ENCODE measurements around the gene MSI2. TPM values are rescaled to one million over a fixed set of nuclear protein-coding genes. Genes with fewer than 3 reads are reported as not detected.

Gene MSI2
- total RNA-seq, 1 donor from 2014 or later = 90.7 TPM

DNA sequence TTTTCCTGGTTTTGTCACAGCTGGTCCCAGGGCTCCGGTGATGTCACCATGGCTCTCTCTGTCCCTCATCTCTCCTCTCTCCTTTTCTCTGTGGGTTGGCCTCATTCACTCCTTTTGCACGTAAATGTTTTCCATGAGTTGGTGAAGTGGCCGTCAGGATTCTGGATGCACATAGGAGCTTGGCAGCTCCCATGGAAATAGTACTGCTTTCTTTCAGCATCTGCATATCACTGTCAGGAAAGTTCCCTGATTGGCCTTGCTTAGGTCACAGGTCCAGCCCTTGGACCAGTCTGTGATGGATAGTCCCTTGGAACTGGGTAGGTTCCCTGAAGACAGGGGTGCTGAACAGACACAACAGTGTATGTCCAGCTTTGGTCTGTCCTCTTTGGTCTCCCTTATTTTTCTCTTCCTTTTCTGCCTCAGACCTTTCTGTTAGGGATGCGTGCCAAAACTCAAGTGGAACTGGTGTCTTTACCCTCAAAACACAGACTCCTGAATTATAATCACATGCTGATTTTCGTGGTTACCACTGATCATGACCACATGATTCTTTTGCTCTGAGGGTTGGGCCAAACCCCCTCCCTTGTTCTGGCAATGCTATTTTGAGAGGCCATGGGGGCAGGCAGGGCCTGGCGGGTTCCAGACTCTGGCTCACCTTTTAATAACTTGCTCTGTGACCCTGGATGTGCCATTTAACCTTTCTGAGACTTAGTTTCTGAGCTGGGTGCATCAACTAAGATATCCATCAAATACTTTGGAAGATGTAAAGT is 99.0 kb downstream of the MSI2 start:
- DNase-seq = no peak
- intact Hi-C loops (cut with micrococcal nuclease) = no loop called here
- peak; percentile 82 for ATAC-seq

DNA sequence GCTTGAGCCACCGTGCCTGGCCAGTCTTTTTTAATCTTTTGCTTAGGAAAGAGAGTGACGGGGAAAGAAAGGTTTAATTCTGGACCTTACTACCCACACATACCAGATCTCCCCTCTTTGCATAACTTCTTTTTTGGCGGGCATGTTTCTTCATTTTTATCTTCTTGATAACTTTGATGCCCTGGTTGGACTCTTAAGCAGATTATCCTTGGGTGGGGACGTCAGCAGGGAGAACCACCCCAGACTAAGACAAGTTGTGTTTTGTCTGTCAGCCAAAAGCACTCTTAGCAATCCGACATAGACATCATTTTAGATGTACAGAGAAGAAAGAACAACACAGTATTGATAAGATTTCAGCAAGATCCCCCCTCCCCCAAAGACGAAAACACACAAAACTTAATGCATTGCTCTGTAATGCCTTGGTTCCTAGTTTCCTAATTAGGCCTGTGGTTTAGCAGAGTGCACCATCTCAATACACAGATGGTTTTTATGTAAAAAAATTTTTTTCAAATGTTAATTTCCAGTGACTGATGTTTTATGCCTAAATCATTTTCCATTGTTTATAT is 99.9 kb downstream of the MSI2 start:
- intact Hi-C loops (cut with micrococcal nuclease) = no loop called here
- ATAC-seq = no peak
- DNase-seq = no peak

GRCh38 chr17:57356719-57357391 is 100.5 kb downstream of the MSI2 start:
- no peak for DNase-seq
- ATAC-seq = no peak
- intact Hi-C loops (cut with micrococcal nuclease) = no loop called here

- intact Hi-C loops (cut with micrococcal nuclease) = no loop called here
These were observed 101.1 kb downstream of the MSI2 start for GRCh38 chr17:57357392-57357784.

DNA sequence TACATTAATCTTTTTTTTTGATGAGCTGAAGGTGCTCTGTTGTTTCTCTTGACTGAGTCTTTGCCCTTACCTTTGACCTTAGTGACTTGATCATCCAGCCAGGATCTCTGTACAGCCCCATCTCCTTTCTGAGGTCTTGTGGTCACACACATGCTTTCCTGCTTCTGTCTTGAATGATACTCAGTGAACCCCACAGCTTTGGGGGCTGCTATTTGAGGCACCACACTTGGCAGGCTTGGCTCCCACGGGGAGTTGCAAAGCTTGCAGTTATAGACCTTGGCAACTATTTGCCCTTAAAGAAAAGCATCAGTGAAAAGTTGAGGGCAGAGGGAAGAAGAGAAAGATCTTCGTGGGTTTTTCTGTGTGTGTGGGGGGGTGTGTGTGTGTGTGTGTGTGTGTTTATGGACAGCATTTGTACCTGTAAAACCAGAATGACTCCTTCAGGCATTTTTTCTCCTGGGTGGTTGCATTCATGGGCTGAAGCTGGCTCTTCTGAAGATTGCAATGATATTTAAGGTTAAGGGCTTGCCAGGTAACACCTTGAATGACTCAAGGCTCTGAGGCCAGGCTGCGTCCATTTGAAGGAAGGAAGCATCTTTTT is 101.6 kb downstream of the MSI2 start:
- no peak for ATAC-seq
- intact Hi-C loops (cut with micrococcal nuclease) = no loop called here

More at GRCh38 chr17:57357392-57357784, 101.1 kb downstream of the MSI2 start:
- DNase-seq (peak; percentile 83), ATAC-seq (peak; percentile 81)

DNA sequence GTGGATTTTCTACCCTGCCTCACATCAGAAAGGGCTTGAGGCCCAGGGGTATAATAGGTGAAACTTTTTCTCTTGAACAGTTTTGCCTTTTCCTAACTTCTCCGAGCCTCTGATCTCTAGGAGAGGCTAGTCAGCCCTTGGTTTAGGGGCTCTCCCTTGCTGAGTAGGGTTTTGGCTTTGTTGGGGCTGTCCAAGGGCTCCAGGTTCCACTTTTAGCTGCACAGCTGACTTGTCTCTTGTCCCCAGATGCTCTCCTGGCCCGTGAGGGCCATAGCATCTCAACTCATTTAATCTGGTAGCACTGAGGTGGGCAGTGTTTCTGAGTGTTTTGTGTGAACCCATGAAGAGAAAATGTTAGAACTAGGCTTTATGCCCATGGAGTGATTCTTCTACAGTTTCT is 103.9 kb downstream of the MSI2 start:
- intact Hi-C loops (cut with micrococcal nuclease) = no loop called here
- DNase-seq = no peak
- ATAC-seq = peak; percentile 23

More for the DNA sequence above, 101.6 kb downstream of the MSI2 start:
- DNase-seq = no peak

DNA sequence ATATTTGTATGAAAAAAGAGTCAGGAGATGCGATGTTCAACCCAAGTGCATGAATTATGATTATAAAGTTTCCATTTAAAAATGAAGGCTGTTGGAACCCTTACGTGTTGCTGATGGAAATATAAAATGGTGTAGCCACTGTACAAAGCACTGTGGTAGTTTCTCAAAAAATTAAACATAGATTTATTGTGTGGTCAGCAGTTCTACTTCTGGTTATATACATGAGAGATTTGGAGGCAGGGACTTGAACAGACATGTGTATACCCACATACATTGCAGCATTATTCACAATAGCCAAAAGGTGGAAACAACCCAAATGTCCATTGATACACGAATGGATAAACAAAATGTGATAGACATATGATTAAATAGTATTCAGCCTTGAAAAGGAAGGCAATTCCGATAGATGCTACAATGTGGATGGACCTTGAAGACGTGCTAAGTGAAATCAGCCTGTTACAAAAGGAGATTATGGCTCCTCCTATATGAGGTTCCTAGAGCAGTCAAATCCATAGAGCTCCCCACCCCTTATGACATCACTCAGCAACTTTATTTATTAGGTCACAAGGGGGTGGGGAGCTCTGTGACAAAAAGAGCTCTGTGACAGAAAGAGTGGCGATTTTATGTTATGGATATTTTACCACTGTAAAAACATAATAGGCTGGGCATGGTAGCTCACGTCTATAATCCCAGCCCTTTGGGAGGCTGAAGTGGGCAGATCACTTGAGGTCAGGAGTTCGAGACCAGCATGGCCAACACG is 106.7 kb downstream of the MSI2 start:
- ATAC-seq = no peak
- DNase-seq = no peak
- intact Hi-C loops (cut with micrococcal nuclease) = no loop called here

GRCh38 chr17:57363580-57363979 is 107.3 kb downstream of the MSI2 start:
- intact Hi-C loops (cut with micrococcal nuclease) = no loop called here
- DNase-seq = no peak
- ATAC-seq = no peak

- DNase-seq = no peak
- intact Hi-C loops (cut with micrococcal nuclease) = no loop called here
- no peak for ATAC-seq
These were observed 107.8 kb downstream of the MSI2 start for GRCh38 chr17:57363998-57364643.

DNA sequence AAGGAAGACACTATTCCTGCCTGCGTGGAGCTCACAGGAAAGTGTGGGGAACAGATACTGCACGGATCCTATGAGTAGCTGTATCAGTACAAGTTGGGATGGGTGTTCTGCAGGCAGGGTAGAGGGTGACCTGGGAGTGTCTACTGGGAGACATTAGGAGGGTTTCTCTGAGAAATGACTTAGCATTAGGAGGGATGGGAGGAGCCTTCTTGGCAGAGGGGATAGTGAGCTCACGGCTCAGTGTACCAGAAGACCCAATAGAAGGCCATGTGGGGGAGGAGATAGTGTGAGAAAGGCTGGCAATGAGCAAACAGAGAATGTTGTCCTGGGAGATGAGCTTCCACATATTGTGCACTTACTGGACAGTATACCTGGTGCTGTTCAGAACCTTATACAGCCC is 109.1 kb downstream of the MSI2 start:
- ATAC-seq (peak; percentile 20), DNase-seq (no peak)
- intact Hi-C loops (cut with micrococcal nuclease) = no loop called here

DNA sequence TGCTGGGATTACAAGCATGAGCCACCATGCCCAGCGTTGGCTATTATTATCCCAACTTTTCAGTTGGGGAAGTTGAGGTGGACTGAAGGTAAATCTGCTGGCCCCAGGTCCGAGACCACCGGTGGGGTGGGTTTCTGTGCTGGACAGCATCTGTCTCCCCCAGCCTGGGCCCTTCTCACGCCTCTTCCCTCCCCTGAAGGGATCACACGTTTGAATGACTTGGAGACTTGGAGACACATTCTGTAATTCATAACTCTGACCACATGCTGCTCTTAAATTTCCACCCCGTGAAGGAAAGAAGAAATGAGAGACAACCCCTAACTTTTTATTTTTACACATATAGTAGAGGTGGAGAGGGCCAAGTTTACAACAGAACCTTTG is 109.8 kb downstream of the MSI2 start:
- DNase-seq = no peak
- peak; percentile 2 for ATAC-seq
- intact Hi-C loops (cut with micrococcal nuclease) = no loop called here

- ATAC-seq = peak; percentile 84
- peak; percentile 61 for DNase-seq
- intact Hi-C loops (cut with micrococcal nuclease) = no loop called here
These were observed 110.4 kb downstream of the MSI2 start for GRCh38 chr17:57366558-57367351.

DNA sequence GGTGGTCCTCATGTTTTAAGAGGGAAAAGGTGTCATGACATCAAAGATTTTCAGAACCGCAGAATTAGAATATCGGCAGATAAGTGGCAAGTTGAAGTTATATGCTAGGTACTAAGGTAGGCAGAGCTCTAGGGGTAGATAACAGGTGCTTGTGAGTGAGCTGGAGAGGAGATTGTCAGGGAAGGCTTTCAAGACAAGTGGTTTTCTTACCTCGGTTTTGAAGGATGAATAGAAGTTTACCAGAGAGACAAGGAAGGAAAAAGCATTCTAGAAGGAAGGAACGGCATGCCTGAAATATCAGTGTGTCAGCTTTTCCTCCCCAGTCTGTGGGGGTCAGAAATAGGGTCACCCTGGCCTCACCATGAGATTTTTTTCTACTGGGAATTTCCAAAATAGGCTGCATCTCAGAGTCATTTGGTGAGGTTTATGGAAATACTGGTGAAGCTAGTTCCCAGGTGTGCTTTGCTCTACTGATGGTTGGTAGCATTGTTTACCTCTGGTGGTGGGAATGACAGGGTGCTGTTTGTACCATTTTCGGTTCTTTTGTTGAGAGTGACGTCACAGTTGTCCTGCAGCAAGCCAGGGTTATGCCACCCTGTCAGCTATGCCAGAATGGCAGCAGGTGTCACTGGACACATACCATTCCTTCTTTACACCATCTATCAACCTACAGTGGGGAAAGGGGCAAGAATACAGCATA is 112.5 kb downstream of the MSI2 start:
- no peak for DNase-seq
- peak; percentile 68 for ATAC-seq
- intact Hi-C loops (cut with micrococcal nuclease) = no loop called here

DNA sequence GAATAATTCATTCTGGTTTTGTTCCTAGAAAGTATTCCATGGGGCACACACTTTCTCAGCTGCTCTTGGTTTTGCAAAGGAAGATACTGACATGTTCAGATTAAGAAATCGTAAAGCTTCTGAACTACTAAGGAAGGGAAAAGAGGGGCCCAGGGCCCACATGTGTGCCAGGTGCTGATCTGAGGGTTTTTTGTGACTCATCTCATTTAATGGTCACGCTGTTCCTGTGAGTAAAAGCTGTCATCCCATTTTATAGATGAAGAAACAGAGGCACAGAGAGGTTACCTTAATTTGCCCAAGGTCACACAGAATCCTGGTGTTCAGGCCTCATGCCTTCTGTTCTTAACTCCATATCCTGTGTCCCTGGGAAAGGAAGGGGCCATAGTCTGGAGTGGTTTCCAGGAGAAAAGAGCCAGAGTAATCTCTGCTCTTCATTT is 113.2 kb downstream of the MSI2 start:
- ATAC-seq (no peak), DNase-seq (no peak)
- intact Hi-C loops (cut with micrococcal nuclease) = no loop called here

DNA sequence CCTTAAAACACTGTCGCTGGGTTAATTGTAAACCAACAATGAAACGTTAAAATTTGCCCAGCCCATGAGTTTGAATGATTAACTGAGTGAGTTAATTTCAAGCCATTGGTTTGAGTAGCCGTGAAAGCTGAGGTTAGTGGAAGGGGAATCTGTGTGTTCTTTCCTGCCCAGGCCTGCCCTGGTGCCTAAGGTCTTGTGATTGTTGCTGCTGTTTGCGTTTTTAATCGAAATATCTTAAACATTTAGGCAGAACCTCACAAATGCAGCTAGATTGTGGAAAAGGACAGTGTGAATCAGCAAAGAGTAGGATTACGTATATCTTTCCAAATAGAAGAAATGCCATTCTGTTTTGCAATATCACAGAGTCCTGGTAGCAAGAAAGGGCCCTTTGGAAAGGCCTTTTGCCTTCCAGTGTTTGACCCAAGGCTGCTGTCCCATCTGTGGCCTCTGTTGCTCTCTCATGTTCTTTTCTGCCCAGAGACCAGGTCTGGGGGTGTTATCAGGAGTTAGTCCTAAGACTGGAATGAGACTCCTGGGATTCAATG is 113.8 kb downstream of the MSI2 start:
- intact Hi-C loops (cut with micrococcal nuclease) = no loop called here
- DNase-seq = no peak
- ATAC-seq = no peak

GRCh38 chr17:57370619-57371018 is 114.3 kb downstream of the MSI2 start:
- DNase-seq = no peak
- no peak for ATAC-seq
- intact Hi-C loops (cut with micrococcal nuclease) = no loop called here

DNA sequence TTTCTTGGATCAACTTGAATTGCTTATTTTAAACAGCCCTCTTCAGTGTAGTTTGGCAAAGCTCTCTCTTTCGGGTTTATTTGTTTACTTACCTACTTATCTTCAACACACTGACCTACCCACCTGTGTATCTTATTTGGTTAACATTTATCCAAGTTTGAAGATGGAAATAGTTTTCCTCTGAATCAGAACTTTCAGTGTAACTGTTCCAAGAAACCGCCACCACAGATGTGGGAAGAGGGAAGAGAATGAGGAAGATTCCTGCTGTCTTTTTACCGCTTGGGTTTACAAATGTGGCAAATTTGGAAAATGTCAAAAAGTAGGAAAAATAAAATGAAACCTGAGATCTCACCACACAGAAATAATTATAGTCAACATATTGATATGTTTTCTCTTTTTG is 115.8 kb downstream of the MSI2 start:
- no peak for DNase-seq
- ATAC-seq = no peak
- intact Hi-C loops (cut with micrococcal nuclease) = no loop called here
